Retinal pigment epithelial cell (primary cell): ENCODE measurements around the gene CFAP410.
"Not testable (repeated sequence)": the region's sequence is repeated elsewhere in the genome, so short reads cannot be mapped to it uniquely, and the experiment has no call there.

Experiments
- DNase-seq: peaks from one replicate; pipeline ENCODE4 v3.0.0-alpha.2; 2010; ENCODE audit warnings: low read depth
- H3K4me3 ChIP-seq: 2 replicates; pipeline ENCODE4 v1.5.1; 2011; ENCODE audit warnings: mild to moderate bottlenecking, low read length, control low read depth, moderate library complexity
- CTCF ChIP-seq: conservative IDR thresholded peaks from 2 replicates; pipeline ENCODE4 v1.5.1; 2011; ENCODE audit warnings: low read depth, low read length, control low read depth, inconsistent platforms

CFAP410 gene

GRCh38 chr21:44286716-44287632 is 52.2 kb downstream of the CFAP410 start:
- no peak overlapping the region for H3K4me3 ChIP-seq
- no peak for DNase-seq
- TF ChIP-seq CTCF = no peak

GRCh38 chr21:44286086-44286715 is 53.0 kb downstream of the CFAP410 start:
- DNase-seq = no peak
- no peak for TF ChIP-seq CTCF
- H3K4me3 ChIP-seq = no peak overlapping the region

GRCh38 chr21:44285138-44285992 is 53.8 kb downstream of the CFAP410 start, which contains the start of gene AIRE:
Gene AIRE, plus strand, starts transcription at chr21:44285876. Its CDS starts 131 bp downstream, at chr21:44286007.
- DNase-seq = no peak
- no peak for TF ChIP-seq CTCF
- no peak within 1 kb of the TSS for H3K4me3 ChIP-seq

- TF ChIP-seq CTCF = no peak
- no peak overlapping the region for H3K4me3 ChIP-seq
- DNase-seq = no peak
Observed at GRCh38 chr21:44283948-44284347, 55.2 kb downstream of the CFAP410 start.

GRCh38 chr21:44283211-44283785 is 55.9 kb downstream of the CFAP410 start:
- H3K4me3 ChIP-seq, DNase-seq: not testable (repeated sequence)

GRCh38 chr21:44282370-44282769 is 56.8 kb downstream of the CFAP410 start:
- no peak for TF ChIP-seq CTCF

GRCh38 chr21:44281801-44282200 is 57.4 kb downstream of the CFAP410 start:
- no peak for TF ChIP-seq CTCF
- H3K4me3 ChIP-seq = no peak overlapping the region
- DNase-seq = no peak

More at GRCh38 chr21:44282370-44282769, 56.8 kb downstream of the CFAP410 start:
- no peak overlapping the region for H3K4me3 ChIP-seq
- DNase-seq = no peak
